Coronary artery (tissue), 2 donors: Measurements from ENCODE around the gene SACM1L.

Experiments
- DNase-seq: peaks from one replicate; pipeline ENCODE4 v3.0.0-alpha.2; 2017; ENCODE audit warnings: low spot score
- H3K27ac ChIP-seq, 2 donors: fragments of 200-600 bp; sonication (generic); one replicate each; pipeline ENCODE4 v1.5.1; 2016 to 2019
- H3K4me3 ChIP-seq: fragments of 200-600 bp; sonication (generic); 2 replicates; pipeline ENCODE4 v1.5.1; 2016; ENCODE audit warnings: mild to moderate bottlenecking, moderate library complexity
- CTCF ChIP-seq: fragments of 200-600 bp; sonication (generic); IDR thresholded peaks from one replicate; pipeline ENCODE4 v1.5.1; 2019; ENCODE audit warnings: antibody characterized with exemption

The SACM1L gene

GRCh38 chr3:45771166-45771775, 82.1 kb downstream of the SACM1L start:
- no peak overlapping the region for H3K27ac ChIP-seq

GRCh38 chr3:45771831-45772230, 82.6 kb downstream of the SACM1L start:
- TF ChIP-seq CTCF = no peak
- DNase-seq = peak; percentile 47
- no peak overlapping the region for H3K4me3 ChIP-seq
- H3K27ac ChIP-seq = no peak overlapping the region

More at GRCh38 chr3:45771166-45771775, 82.1 kb downstream of the SACM1L start:
- no peak for DNase-seq
- no peak overlapping the region for H3K4me3 ChIP-seq
- TF ChIP-seq CTCF = no peak

- no peak overlapping the region for H3K4me3 ChIP-seq
- no peak for TF ChIP-seq CTCF
- peak; percentile 45 for DNase-seq
- H3K27ac ChIP-seq = no peak overlapping the region
Measured at GRCh38 chr3:45772341-45773035, 83.3 kb downstream of the SACM1L start.

- DNase-seq = peak; percentile 8
- Histone ChIP-seq H3K27ac (no peak overlapping the region), H3K4me3 (no peak overlapping the region)
- TF ChIP-seq CTCF = no peak
Measured at GRCh38 chr3:45773072-45773471, 83.9 kb downstream of the SACM1L start.

GRCh38 chr3:45773714-45774449, 84.7 kb downstream of the SACM1L start:
- no peak overlapping the region for H3K4me3 ChIP-seq
- DNase-seq = peak; percentile 4
- TF ChIP-seq CTCF = no peak
- no peak overlapping the region for H3K27ac ChIP-seq

- TF ChIP-seq CTCF = no peak
- no peak overlapping the region for H3K27ac ChIP-seq
- peak; percentile 59 for DNase-seq
Measured at GRCh38 chr3:45774581-45775521, 85.7 kb downstream of the SACM1L start.

More at GRCh38 chr3:45774581-45775521, 85.7 kb downstream of the SACM1L start:
- H3K4me3 ChIP-seq = no peak overlapping the region
